ENCODE measurements around the gene SAMD14. TPM values are rescaled to one million over a fixed set of nuclear protein-coding genes. Genes with fewer than 3 reads are reported as not detected.

The SAMD14 gene
- 1.1 and 1.5 TPM in 2 replicates for total RNA-seq

DNA sequence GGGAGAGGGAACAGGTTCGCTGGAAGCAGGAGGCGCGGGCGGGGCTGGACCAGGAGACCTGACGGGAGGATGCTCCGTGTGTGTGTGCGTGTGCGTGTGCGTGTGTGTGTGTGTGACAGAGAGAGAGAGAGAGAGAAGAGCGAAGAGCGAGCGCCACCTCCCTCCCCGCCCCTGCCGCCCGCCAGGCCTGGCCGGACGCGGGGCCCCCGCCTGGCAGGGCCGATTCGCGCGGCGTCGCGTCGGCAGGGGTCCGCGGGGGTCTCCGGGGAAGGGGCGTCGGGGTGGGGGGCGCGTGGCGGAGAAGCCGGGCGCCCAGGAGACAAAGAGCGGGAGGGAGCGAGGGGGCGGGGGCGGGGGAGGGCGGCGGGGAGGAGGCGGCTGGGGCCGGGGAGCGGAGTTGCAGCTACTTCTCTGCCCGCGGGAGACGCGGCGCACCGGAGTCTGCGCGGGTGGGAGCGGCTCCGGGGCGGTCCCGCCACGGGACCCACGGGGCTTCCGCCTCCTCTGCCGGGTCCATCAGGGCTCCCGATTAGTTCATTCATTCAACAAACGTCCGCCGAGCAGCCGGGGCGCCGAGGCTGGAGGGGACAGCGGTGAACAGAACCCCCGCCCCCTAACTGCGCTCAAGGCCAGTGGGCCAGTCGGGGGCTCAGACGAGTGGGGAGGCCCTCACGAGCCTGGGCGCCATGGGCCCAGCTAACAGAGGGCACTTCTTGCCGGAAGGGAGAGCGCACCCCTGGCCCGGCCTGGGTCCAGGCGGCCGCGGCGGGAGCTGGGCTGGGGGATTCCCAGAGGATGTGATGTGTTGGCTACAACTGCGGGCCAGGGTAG lies at the start of gene SAMD14:
Gene SAMD14 (minus strand): TSS at position 433 of the 831 bp plus-strand sequence. CDS start 5,201 bp downstream, outside the sequence.

DNA sequence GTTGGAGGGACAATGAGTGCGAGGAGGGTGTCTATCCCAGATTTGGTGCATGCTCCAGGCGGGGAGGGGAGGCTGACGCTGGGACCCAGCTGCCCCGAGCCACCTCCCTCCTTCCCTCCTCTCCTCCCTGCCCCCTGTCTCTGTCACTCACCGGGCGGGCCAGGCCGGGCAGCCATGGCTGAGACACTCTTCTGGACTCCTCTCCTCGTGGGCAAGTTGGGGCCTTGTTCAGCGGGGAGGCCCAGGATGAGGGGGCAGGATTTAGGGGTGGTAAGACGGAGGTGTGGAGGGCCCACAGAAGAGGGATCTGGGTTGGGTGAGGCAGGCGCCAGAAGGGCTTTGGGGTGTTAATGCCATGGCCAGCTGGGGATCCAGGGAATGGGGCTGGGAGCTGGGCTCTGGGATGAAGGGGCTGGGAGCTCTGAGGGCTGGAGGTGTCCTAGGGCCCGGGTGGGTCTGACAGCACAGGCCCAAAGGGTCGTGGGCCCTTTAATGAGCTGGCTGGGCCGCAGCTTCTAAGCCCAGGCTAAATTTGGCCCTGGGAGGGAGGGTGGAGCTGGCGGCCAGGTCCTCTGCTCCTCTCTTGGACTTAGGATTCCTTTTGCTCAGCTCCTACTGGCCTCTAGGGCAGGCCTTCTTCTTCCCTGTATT lies 36.0 kb upstream of the SAMD14 start, which contains the start of gene SGCA:
Gene SGCA (plus strand): TSS at position 139 of the 651 bp plus-strand sequence. CDS start 36 bp downstream, at position 175.

DNA sequence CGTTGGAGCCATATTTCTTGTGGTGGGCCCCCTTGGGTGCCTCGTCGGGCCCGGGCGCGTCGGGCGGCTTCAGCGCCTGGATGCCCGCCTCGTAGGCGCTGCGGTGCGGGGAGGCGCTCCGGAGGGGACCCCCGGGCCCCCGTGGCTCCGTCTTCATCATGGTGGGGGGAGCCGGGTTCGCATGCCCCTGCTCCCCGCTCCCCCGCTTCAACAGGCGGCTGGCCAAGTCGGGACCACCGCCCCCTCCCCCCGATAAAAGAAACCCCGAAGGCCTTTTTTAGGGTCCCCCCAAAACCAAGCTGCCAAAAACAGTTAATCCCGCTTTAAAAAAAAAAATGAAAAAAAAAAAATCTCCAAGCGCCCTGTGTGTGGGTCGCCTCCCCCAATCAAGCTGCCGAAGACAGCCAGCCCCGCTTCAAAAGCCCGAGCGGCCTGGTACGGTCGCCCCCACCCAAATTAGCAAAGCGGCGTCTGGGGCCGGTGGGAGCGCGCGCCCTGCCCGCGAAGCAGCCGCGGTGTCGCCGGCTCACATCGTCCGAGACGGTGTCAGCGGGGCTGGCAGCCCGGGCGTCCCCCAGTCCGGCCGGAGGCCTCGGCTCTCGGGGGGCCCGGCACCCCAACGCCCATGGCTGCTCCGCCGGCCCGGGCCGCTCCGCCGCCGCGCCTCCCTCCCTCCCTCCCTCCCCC lies 20.5 kb upstream of the SAMD14 start, which contains the start of gene PPP1R9B:
Gene PPP1R9B (minus strand): TSS at position 324 of the 687 bp plus-strand sequence. CDS start 164 bp downstream, at position 160.

DNA sequence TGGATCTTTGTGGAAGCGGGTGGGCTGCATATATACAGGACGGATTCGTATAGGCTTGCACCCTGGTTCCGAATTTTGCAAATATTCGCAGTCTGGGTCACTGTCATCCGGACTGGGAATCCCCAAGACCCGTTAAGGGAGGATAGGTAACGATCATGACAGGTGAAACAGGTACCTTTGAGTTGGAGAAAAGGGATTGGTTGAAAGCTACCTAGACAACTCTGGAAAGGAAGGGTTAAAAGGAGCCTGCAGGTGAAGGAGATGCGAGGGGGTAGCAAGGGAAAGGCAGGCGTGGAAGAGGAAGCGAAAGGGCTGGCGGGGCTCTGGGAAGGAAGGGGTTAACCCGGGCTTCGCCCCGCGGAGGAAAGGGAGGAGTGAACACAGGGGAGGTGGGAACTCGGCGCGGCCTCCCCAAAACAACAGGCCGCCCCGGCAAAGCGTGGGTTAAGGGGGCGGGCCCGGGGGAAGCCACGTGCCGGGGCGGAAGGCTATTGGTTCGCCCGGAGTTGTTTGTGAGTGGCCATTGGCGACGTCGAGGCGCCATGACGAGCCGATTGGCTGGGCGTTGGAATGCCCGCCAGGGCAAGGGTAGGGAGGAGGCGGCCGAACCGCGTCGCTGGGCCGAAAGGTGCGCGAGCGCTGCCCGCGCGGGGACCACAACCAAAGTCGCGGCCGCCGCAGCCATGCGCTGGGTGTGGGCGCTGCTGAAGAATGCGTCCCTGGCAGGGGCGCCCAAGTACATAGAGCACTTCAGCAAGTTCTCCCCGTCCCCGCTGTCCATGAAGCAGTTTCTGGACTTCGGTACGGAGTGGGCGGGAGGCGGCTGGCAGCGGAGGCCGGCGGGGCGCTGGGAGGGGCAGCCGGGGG lies 35.0 kb downstream of the SAMD14 start, which contains the start of gene PDK2:
Gene PDK2 (plus strand): TSS at position 599 of the 867 bp plus-strand sequence. CDS start 85 bp downstream, at position 684.

Other genes with a start within 250 kb of the SAMD14 start
- gene DLX4, start 161.0 kb downstream of the SAMD14 start, total RNA-seq, result not detected in 2 replicates
- gene DLX3, start 134.9 kb downstream of the SAMD14 start, total RNA-seq, result 0.49 and 4.4 TPM in 2 replicates
- 13.3 and 17.4 TPM in 2 replicates for gene ITGA3, start 74.0 kb downstream of the SAMD14 start, total RNA-seq
- gene PDK2, start 34.8 kb downstream of the SAMD14 start, total RNA-seq, result 30.0 and 36.0 TPM in 2 replicates
- gene PPP1R9B, start 20.5 kb upstream of the SAMD14 start, total RNA-seq, result 36.7 and 42.2 TPM in 2 replicates
- gene SGCA, start 35.8 kb upstream of the SAMD14 start, total RNA-seq, result 0.37 and 2.0 TPM in 2 replicates
- gene COL1A1, start 71.5 kb upstream of the SAMD14 start, total RNA-seq, result 5,352 and 6,733 TPM in 2 replicates
- gene TMEM92, start 144.3 kb upstream of the SAMD14 start, total RNA-seq, result not detected in 2 replicates
- 23.4 and 26.8 TPM in 2 replicates for gene XYLT2, start 216.0 kb upstream of the SAMD14 start, total RNA-seq
- 64.3 and 68.2 TPM in 2 replicates for gene MRPL27, start 243.0 kb upstream of the SAMD14 start, total RNA-seq
- 0.20 and 0.94 TPM in 2 replicates for gene EME1, start 243.1 kb upstream of the SAMD14 start, total RNA-seq